Panc1 (cell line): ENCODE data around the gene GNG7.
"Not testable (repeated sequence)": the region's sequence is repeated elsewhere in the genome, so short reads cannot be mapped to it uniquely, and the experiment has no call there.

Experiments used
- CTCF ChIP-seq: fragments of 450-650 bp; IDR thresholded peaks from 2 replicates; pipeline ENCODE4 v1.5.1; 2017; ENCODE audit warnings: mild to moderate bottlenecking
- REST ChIP-seq, 2 experiments: IDR thresholded peaks; 2 replicates each; pipeline ENCODE4 v1.6.1; 2011 to 2012; ENCODE audit warnings: low read depth in 2 of 2, control low read depth in 1 of 2, low read length in 1 of 2, mild to moderate bottlenecking in 1 of 2, moderate library complexity in 1 of 2; ENCODE audit not compliant: insufficient read depth in 1 of 2
- SIN3A ChIP-seq: IDR thresholded peaks from 2 replicates; pipeline ENCODE4 v1.6.1; 2012; ENCODE audit warnings: low read depth, mild to moderate bottlenecking, low read length, moderate library complexity, borderline replicate concordance; ENCODE audit not compliant: insufficient read depth
- TCF7L2 ChIP-seq: IDR thresholded peaks from 2 replicates; pipeline ENCODE4 v1.6.1; 2011; ENCODE audit warnings: mild to moderate bottlenecking, low read depth, low read length, inconsistent platforms

- not testable (repeated sequence) for TF ChIP-seq CTCF; SIN3A; REST (IDR thresholded peaks at IDR 0.05; ENCODE audit: insufficient read depth in 1 of 2, low read depth in 2 of 2, low read length in 1 of 2); TCF7L2
Measured at GRCh38 chr19:2606774-2607173, 95.7 kb downstream of the GNG7 start.
